CD4-positive, alpha-beta T cell treated with Interferon gamma for 1 hour (primary cell): ENCODE measurements around the gene TTC28.
"Not testable (repeated sequence)": the region's sequence is repeated elsewhere in the genome, so short reads cannot be mapped to it uniquely, and the experiment has no call there.

Experiments
- DNase-seq: peaks from one replicate; pipeline ENCODE4 v3.0.0-alpha.2; 2020

Gene TTC28

DNA sequence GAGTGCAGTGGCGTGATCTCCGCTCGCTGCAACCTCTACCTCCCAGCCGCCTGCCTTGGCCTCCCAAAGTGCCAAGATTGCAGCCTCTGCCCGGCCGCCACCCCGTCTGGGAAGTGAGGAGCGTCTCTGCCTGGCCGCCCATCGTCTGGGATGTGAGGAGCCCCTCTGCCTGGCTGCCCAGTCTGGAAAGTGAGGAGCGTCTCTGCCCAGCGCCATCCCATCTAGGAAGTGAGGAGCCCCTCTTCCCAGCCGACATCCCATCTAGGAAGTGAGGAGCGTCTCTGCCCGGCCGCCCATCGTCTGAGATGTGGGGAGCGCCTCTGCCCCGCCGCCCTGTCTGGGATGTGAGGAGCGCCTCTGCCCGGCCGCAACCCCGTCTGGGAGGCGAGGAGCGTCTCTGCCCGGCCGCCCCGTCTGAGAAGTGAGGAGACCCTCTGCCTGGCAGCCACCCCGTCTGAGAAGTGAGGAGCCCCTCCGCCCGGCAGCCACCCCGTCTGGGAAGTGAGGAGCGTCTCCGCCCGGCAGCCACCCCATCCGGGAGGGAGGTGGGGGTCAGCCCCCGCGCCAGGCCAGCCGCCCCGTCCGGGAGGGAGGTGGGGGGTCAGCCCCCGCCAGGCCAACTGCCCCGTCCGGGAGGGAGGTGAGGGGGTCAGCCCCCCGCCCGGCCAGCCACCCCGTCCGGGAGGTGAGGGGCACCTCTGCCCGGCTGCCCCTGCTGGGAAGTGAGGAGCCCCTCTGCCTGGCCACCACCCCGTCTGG is 126.4 kb downstream of the TTC28 start:
- not testable (repeated sequence) for DNase-seq

DNA sequence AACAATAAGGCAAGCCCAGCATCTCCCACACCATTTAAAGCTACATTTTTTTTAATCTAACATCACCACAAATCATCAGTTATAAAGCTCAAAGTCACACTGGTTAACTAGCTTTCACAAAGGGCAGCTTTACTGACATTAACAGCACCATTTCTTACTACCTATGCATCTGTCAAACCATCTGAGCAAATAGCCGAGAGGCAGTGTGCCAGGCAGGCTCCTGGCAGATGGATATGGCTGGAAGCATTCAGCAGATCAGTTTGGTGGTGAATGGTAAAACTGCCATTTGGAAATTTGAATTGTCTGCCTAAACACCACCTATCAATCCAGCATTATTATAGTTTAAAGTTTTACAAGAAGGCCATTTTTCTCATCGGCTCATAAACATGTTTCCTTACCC is 131.2 kb downstream of the TTC28 start:
- no peak for DNase-seq

DNA sequence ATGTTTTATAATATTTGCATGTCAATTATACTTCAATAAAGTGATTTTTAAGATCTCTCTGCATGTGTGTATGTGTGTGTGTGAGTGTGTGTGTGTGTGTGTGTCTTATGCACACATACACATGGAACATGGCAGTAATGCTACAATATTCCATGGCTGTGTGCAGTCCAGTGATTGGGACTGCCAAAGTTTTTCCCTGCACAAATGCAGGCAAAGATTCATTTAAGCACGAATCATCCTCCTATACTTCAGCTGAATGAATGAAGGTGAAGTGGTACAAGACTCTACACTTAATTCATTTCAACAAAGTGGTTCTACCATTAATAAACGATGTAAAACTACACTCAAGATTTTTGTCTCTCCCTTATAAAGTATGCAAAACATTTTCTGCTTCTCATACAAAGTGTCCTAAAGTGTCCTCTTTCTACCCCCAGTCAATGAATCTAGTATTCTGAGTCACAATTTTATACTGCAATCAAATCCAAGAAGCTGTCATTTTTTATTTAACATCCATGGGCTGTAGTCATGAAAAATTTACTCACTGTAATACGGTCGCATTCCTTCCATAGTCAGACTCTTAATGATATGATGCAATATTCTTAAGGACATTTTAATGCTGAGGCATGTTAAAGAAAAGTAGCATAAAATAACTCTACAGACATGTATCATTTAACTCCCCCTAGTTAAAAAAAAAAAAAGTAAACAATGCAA is 132.4 kb downstream of the TTC28 start:
- DNase-seq, result no peak

DNA sequence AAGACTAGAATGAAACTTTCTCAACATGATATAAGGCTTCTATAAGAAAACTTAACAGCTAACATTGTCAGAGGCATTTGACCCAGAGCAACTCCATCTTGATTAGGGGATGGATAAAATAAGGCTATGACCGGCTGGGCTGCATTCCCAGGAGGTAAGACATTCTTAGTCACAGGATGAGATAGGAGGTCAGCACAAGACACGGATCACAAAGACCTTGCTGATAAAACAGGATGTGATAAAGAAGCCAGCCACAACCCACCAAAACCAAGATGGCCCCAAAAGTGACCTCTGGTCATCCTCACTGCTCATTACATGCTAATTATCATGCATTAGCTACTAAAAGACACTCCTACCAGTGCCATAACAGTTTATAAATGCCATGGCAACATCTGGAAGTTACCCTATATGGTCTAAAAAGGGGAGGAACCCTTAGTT is 135.2 kb downstream of the TTC28 start:
- no peak for DNase-seq

DNA sequence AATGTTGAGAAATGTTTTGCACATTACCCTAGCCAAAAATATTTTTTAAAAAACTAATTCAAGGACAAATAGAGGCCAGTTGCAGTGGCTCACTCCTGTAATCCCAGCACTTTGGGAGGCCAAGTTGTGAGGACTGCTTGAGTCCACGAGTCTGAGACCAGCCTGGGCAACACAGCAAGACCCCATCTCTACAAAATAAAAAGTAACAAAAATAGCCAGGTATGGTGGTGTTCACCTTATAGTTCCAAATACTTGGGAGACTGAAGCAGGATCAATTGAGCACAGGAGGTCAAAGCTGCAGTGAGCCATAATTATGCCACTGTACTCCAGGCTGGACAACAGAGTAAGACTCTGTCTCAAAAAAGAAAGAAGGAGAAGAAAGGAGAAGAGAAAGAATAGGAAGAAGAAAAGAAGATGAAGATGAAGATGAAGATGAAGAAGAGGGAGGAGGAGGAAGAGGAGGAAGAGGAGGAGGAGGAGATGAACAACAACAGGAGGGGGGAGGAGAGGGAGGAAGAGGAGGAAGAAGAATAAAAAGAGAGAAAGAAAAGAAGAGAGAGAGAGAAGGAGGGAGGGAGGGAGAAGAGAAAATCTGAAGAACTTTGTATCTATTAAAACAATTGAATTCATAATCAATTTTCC is 136.5 kb downstream of the TTC28 start:
- DNase-seq, result no peak

DNA sequence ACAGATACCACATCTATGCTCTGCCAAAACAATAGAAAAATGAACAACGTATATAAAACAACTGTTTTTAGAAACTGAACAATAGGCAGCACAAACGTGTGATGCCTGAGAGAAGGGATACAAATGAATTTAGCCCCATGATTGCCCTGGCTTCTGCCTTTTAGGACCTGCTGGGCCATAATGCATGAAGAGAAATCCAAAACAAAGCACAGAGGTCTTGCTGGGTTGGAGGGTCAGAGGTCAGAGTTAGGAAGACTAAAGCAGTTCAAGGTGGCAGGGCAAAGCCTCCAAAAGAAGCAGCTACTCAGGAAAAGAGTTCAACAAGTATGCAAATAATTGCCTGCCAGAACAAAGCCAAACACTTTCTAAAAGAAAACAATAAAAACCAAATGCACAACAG is 138.5 kb downstream of the TTC28 start:
- no peak for DNase-seq

DNA sequence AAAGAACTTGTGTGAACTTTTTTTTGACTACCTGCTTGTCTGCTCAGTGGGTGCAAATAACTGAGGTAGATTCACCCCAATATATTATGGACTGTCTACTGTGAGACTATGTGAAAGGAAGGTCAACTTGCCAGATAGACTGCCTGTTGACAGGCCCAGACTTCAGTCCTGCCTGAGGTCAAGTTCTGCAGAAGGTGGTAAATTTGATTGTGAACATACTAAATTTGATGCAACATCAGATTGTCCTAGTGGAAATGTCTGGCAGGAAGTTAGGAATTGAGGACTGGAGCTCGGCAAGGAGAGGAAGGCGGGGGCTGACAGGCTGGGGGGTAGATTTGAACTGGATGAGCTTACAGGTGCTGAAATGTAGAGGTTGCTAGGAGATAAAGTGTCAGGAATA is 140.7 kb downstream of the TTC28 start:
- no peak for DNase-seq

DNA sequence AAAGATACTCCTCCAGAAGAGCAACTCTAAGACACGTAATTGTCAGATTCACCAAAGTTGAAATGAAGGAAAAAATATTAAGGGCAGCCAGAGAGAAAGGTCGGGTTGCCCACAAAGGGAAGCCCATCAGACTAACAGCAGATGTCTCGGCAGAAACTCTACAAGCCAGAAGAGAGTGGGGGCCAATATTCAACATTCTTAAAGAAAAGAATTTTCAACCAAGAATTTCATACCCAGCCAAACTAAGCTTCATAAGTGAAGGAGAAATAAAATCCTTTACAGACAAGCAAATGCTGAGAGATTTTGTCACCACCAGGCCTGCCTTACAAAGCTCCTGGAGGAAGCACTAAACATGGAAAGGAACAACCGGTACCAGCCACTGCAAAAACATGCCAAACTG is 149.1 kb downstream of the TTC28 start:
- not testable (repeated sequence) for DNase-seq

DNA sequence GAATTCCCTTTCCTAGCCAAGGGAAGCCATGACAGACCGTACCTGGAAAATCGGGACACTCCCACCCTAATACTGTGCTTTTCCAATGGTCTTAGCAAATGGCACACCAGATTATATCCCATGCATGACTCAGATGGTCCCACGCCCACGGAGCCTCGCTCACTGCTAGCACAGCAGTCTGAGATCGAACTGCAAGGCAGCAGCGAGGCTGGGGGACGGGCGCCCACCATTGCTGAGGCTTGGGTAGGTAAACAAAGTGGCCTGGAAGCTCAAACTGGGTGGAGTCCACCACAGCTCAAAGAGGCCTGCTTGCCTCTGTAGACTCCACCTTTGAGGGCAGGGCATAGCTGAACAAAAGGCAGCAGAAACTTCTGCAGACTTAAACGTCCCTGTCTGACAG is 150.5 kb downstream of the TTC28 start:
- DNase-seq, result not testable (repeated sequence)

DNA sequence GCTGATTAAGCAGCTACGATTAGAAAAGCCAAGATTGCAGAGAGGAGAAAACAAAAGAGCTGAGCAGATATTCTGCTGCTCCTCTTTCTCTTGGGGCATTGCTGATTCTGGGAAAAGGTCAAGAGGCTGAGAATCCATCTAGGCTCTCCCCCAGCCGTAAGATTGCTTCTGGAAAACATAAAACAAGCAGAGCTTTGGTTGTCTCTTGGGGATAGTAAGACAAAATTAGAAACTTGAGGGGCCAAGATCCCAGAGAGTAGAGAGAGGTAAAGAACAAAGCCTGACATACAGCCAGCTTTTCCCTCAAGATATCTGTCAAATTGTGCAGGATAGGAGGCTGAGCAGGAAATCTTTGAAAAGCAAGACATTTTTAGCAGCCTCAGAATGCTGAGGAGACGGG is 158.2 kb downstream of the TTC28 start:
- DNase-seq, result no peak

DNA sequence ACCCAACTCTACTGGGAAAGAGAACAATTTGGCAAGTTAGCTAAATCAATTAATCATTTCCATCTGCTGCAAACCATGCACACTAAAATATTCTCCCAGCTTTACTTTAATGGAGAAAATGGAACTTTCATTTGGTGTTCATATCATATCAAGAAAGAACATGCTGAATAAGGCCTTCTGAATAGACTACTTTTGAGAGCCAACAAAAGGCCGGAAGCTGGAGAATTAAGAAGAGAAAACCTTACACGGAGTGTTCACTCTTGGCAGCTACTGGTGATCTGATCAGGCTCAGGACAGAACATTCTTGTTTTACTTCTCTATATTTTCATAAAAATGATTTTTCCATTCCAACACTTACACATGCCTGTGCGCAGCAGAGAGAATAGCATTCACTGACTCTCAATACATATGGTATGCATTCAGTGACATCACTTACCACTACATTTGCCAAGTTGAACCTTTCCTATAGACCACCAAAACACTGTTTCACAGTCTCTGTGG is 165.3 kb downstream of the TTC28 start:
- DNase-seq, result no peak

DNA sequence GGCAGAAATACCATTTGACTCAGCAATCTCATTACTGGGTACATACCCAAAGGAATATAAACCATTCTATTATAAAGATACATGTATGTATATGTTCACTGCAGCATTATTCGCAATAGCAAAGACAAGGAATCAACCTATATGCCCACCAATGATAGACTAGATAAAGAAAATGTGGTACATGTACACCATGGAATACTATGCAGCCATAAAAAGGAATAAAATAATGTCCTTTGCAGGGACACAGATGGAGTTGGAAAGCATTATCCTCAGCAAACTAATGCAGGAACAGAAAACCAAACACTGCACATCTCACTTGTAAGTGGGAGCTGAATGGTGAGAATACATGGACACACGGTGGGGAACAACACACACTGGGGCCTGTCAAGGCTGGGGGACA is 167.3 kb downstream of the TTC28 start:
- not testable (repeated sequence) for DNase-seq

DNA sequence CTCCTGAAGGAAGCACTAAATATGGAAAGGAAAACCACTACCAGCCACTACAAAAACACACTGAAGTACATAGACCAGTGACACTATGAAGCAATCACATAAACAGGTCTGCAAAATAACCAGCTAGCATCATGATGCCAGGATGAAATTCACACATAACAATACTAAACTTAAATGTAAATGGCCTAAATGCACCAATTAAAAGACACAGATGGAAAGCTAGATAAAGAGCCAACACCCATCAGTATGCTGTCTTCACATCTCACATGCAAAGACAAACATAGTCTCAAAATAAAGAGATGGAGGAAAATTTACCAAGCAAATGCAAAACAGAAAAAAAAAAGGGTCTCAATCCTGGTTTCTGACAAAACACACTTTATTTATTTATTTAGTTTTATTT is 171.7 kb downstream of the TTC28 start:
- no peak for DNase-seq

DNA sequence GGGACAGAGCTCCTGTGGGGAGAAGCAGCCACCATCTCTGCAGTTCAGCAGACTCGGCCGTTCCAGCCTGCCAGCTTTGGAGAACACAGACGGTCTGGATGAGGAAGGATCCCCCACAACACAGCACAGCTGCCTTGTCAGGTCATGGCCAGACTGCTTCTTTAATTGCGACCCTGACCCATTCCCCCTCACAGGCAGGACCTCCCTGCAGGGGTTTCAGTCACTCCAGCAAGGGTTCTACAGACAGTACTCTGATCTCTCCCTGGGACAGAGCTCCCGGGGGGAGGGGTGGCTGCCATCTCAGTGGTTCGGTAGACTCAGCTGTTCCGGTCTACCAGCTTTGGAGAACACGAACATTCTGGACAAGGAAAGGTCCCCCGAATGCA is 173.5 kb downstream of the TTC28 start:
- no peak for DNase-seq

DNA sequence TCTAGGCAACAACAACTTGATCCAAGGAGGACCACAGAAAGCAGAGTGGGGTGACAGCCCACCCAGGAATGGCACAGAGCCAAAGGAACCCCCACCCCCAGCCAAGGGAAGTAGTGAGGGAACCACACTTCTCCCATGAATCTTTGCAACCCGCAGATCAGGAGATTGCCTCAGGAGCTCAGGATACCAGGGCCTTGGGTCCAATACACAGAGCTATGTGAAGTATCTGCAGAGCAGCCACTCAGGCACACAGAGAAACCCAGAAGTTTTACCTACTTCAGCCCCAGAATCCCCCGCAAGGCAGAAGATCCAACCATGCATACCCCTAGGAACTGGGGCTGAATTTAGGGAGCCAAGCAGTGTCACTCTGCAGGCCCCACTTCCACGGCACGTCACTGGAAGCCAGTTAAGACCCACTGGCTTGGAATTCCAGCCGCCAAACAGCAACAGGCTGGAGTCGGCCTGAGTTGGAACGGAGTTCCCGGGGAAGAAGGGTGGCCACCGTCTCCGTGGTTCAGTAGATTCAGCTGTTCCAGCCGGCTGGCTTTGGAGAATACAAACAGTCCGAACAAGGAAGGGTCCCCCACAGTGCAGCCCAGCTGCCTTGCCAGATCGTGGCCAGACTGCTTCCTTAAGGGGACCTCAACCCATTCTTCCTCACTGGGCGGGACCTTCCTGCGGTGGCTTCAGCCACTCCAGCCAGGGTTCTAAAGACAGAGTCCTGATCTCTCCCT is 174.1 kb downstream of the TTC28 start:
- no peak for DNase-seq

DNA sequence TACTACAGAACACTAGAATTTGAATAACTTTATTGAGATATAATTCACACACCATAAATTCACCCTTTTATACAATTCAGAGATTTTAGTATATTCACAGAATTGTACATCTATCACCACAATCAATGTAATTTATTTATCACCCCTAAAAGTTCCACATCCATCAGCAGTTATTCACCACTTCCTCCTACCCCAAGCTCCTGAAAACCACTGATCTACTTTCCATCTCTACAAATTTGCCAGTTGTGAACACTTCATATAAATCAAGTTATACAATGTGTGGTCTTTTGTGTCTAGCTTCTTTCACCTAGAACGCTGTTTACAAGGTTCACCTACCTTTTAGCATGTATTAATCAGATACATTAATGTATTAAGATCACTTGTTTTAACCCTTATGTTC is 179.6 kb downstream of the TTC28 start:
- no peak for DNase-seq

DNA sequence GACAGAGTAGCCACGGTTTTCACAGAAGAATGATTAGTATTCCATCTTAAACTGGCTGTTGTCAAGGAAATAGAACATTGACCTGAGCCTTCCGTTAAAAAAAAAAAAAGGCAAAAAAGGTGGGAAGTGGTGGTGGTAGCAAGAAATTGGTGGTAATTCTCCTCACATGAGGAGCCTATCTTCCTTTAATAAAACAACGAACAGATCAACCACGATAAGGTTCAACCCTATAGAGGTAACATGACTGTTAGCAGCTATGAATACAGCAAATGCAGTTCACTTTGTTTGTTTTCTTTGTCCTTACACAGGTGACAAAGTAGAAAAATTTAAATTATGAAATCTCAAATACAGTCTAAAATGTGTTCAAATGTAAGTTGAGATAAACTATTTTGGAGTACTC is 181.6 kb downstream of the TTC28 start:
- DNase-seq, result no peak

DNA sequence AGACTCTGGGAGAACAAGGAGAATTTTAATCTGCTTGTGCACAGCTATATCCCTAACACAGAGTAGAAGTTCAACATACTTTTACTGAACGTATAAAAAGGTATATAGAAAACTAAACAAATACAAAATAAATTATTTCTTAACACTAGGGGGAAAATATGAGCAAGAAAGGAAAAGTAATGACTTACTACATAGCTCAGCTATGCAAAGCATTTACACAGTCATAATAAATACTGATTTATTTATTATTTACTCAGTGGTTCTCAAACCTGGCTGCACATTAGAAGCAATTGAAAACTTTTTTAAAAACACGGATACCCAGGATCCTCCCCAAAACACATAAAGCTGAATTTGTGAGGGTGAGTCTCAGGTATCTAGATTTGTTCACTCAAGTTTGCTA is 182.5 kb downstream of the TTC28 start:
- no peak for DNase-seq

DNA sequence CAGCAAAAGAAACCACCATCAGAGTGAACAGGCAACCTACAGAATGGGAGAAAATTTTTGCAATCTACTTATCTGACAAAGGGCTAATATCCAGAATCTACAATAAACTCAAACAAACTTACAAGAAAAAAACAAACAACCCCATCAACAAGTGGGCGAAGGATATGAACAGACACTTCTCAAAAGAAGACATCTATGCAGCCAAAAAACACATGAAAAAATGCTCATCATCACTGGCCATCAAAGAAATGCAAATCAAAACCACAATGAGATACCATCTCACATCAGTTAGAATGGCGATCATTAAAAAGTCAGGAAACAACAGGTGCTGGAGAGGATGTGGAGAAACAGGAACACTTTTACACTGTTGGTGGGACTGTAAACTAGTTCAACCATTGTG is 188.4 kb downstream of the TTC28 start:
- DNase-seq, result not testable (repeated sequence)

DNA sequence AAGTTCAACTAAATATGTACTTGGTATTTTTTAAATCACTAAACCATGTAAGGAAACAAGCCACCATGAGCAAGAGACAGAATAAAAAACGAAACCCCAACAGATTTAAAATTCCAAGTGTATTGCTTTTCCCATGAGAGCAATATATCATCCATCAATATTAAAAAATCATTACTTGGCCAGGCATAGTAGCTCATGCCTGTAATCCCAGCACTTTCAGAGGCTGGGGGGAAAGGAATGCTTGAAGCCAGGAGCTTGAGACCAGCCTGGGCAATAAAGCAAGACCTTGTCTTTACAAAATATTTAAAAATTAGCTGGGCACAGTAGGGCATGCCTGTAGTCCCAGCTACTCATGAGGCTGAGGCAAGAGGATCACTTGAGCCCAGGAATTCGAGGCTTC is 190.8 kb downstream of the TTC28 start:
- DNase-seq, result no peak

DNA sequence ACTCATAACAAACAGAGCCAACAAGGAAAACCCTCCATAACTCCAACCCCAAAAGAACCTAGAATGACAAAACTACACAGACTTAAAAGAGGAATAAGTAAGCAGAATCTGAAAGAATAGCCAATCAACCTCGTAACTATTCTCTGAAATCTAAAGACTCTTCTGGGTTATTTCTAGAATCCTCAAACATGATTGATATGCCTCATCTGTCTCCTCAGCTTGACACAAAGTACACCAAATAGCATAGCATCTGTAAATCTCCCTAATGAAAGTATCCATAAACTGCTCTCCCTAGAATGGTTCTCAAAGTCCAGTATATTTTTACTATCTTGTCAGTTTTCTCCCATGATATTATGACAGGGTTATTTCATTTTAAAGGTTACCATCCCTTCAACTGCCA is 195.0 kb downstream of the TTC28 start:
- DNase-seq, result no peak

DNA sequence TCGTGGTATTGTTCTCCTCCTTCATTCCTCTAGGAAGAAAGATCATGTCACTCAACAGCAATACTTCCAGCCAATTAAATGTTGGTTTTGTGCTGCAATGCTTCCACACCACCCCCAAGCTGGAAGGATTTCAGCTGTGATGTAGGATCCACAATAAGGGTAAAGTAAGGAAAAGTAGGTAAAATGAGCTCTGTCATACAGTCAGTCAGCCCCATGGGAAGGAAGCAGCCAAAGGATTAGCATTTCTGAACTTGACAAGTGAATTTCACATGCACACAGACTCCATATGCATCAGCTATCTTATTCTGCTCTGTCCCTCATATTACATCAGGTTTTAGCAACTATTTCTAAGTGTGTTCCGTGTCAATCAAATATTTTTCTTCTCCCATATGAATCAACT is 197.9 kb downstream of the TTC28 start:
- no peak for DNase-seq

DNA sequence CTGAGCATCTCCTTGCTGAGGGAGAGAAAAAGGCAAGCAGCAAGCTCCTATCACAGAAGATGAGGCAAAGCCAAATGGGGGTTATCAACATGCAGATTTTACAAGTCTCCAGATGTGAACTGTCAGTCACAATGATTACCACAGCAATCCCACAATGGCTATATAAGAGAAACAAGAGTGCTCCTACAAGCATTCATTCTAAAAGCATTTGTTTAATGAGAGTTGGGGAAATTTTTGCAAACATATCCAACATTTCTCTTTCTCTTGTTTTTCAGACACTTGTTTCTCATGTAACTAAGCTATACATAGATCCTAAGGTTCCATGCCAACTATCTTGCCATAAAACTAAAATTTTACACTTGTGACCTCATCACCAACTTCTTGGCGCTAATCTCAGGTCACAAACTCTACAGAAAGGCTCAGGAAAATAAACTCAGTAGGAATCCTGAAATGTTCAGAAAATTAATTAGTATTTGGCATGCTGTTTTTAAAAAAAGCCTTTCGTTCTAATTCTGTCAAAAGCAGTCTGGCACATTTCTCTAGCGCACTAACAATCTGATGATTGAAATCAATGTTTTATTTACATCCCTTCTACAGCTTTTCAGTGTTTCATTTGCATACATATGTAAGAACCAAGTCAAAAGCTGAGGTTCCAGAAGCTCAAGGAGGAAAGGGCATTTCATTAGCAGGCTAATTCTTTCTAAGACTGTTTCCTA is 199.5 kb downstream of the TTC28 start:
- DNase-seq, result no peak
